Measurements from ENCODE around the gene ACAP2. TPM values are rescaled to one million over a fixed set of nuclear protein-coding genes. Genes with fewer than 3 reads are reported as not detected.

The ACAP2 gene
- total and polyA plus RNA-seq, 2 experiments from 2014 or later = 45.6 to 104 TPM

DNA sequence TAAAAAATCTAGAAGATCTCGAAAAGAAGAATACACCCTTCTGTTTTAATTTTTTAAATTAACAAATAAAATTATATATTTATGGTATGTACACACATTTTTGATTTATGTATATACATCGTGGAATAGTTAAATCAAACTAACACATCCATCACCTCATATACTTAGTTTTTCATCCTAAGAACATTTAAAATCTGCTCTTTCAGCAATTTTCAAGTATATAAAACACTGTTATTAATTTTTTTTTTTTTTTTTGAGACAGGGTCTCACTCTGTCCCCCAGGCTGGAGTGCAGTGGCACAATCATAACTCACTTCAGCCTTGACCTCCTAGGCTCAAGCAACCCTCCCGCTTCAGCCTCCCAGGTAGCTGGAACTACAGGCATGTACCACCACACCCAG is 32.8 kb upstream of the ACAP2 start:
- H3K79me2 ChIP-seq (replicated peaks; ENCODE audit: insufficient read depth) = no peaks in the 10 kb centered on the region
- no peaks in the 10 kb centered on the region for H3K36me3 ChIP-seq (ENCODE audit: insufficient read depth)
- no peak overlapping the region for H3K4me3 ChIP-seq
- H3K9me3 Mint-ChIP-seq = peaks cover 10% of the 10 kb centered on the region
- no peaks in the 10 kb centered on the region for H3K36me3 Mint-ChIP-seq (ENCODE audit: low read depth)
- H3F3A ChIP-seq (replicated peaks; ENCODE audit: low read depth) = no peaks in the 10 kb centered on the region
- no peak overlapping the region for H3K27ac ChIP-seq (ENCODE audit: low read depth)
- no peaks in the 10 kb centered on the region for H3K9me2 ChIP-seq (ENCODE audit: insufficient read depth)
- H3K27me3 ChIP-seq (ENCODE audit: insufficient read depth) = no peaks in the 10 kb centered on the region
- no peaks in the 10 kb centered on the region for H4K20me1 ChIP-seq (replicated peaks; ENCODE audit: insufficient read depth)
- H3K27ac Mint-ChIP-seq = no peak overlapping the region
- TF ChIP-seq POLR2AphosphoS5 (IDR thresholded peaks at IDR 0.05; ENCODE audit: low read depth) (no peak), STAT1 (IDR thresholded peaks at IDR 0.05; ENCODE audit: unreplicated experiment) (no peak), CREB1 (CRISPR knock-in tag; IDR thresholded peaks at IDR 0.05; ENCODE audit: low read depth) (no peak), EZH2phosphoT487 (IDR thresholded peaks at IDR 0.05; ENCODE audit: unreplicated experiment) (no peak), ZNF331 (CRISPR knock-in tag; IDR thresholded peaks at IDR 0.05; ENCODE audit: low read depth) (no peak), EZH2 (IDR thresholded peaks at IDR 0.05; ENCODE audit: low read depth, unreplicated experiment) (no peak), ZNF462 (CRISPR knock-in tag; IDR thresholded peaks at IDR 0.05) (no peak), NANOG (IDR thresholded peaks at IDR 0.05; ENCODE audit: borderline replicate concordance) (no peak), JUNB (IDR thresholded peaks at IDR 0.05; ENCODE audit: unreplicated experiment) (no peak), ZNF114 (CRISPR knock-in tag; IDR thresholded peaks at IDR 0.05) (no peak), ETS1 (IDR thresholded peaks at IDR 0.05) (no peak)
- TF ChIP-seq, protein P1, sequence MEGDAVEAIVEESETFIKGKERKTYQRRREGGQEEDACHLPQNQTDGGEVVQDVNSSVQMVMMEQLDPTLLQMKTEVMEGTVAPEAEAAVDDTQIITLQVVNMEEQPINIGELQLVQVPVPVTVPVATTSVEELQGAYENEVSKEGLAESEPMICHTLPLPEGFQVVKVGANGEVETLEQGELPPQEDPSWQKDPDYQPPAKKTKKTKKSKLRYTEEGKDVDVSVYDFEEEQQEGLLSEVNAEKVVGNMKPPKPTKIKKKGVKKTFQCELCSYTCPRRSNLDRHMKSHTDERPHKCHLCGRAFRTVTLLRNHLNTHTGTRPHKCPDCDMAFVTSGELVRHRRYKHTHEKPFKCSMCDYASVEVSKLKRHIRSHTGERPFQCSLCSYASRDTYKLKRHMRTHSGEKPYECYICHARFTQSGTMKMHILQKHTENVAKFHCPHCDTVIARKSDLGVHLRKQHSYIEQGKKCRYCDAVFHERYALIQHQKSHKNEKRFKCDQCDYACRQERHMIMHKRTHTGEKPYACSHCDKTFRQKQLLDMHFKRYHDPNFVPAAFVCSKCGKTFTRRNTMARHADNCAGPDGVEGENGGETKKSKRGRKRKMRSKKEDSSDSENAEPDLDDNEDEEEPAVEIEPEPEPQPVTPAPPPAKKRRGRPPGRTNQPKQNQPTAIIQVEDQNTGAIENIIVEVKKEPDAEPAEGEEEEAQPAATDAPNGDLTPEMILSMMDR (conservative IDR thresholded peaks at IDR 0.05; ENCODE audit: low read depth in 2 of 2) = no peak
- TF ChIP-seq, protein P2, sequence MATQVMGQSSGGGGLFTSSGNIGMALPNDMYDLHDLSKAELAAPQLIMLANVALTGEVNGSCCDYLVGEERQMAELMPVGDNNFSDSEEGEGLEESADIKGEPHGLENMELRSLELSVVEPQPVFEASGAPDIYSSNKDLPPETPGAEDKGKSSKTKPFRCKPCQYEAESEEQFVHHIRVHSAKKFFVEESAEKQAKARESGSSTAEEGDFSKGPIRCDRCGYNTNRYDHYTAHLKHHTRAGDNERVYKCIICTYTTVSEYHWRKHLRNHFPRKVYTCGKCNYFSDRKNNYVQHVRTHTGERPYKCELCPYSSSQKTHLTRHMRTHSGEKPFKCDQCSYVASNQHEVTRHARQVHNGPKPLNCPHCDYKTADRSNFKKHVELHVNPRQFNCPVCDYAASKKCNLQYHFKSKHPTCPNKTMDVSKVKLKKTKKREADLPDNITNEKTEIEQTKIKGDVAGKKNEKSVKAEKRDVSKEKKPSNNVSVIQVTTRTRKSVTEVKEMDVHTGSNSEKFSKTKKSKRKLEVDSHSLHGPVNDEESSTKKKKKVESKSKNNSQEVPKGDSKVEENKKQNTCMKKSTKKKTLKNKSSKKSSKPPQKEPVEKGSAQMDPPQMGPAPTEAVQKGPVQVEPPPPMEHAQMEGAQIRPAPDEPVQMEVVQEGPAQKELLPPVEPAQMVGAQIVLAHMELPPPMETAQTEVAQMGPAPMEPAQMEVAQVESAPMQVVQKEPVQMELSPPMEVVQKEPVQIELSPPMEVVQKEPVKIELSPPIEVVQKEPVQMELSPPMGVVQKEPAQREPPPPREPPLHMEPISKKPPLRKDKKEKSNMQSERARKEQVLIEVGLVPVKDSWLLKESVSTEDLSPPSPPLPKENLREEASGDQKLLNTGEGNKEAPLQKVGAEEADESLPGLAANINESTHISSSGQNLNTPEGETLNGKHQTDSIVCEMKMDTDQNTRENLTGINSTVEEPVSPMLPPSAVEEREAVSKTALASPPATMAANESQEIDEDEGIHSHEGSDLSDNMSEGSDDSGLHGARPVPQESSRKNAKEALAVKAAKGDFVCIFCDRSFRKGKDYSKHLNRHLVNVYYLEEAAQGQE (IDR thresholded peaks at IDR 0.05; ENCODE audit: unreplicated experiment) = no peak
- H3K4me3 Mint-ChIP-seq = no peak overlapping the region
- no peak overlapping the region for H2AFZ ChIP-seq
- H3K4me1 ChIP-seq (ENCODE audit: insufficient read depth) = no peaks in the 10 kb centered on the region
- ATAC-seq (no peak), DNase-seq (ENCODE audit: low spot score) (no peak)
- no peak overlapping the region for H3K4me2 ChIP-seq
- peaks cover 3% of the 10 kb centered on the region; the same call in 2 of the 3 replicates for H3K4me1 Mint-ChIP-seq
- H3K27me3 Mint-ChIP-seq (ENCODE audit: insufficient read depth, low read depth, poor library complexity) = no peaks in the 10 kb centered on the region
